Right atrium auricular region (tissue), 2 donors: Measurements from ENCODE around the gene IL16. TPM values are rescaled to one million over a fixed set of nuclear protein-coding genes. Genes with fewer than 3 reads are reported as not detected.

Experiments
- DNase-seq: peaks from one replicate; pipeline ENCODE4 v3.0.0-alpha.2; 2019; ENCODE audit warnings: low spot score
- H3K27ac ChIP-seq, 2 donors: fragments of 200-600 bp; sonication (generic); 1 replicate in 1 of 2; 2 replicates in 1 of 2; pipeline ENCODE4 v1.5.1; 2016 to 2019
- H3K27me3 ChIP-seq, 2 donors: fragments of 200-600 bp; sonication (generic); one replicate each; pipeline versions ENCODE4 v1.5.1 to v1.6.0; 2017 to 2019
- H3K36me3 ChIP-seq: fragments of 200-600 bp; sonication (generic); one replicate; pipeline ENCODE4 v1.5.1; 2016
- H3K4me1 ChIP-seq, 2 donors: fragments of 200-600 bp; sonication (generic); one replicate each; pipeline versions ENCODE4 v1.5.1 to v1.6.0; 2017 to 2019
- H3K4me3 ChIP-seq, 2 donors: fragments of 200-600 bp; sonication (generic); 1 replicate in 1 of 2; 2 replicates in 1 of 2; pipeline ENCODE4 v1.5.1; 2017 to 2019; ENCODE audit warnings: mild to moderate bottlenecking in 1 of 2, moderate library complexity in 1 of 2
- H3K9me3 ChIP-seq, 2 donors: fragments of 200-600 bp; sonication (generic); one replicate each; pipeline ENCODE4 v1.5.1; 2019
- total RNA-seq, 2 donors: library from RNA; depleted of rRNA; stranded (reverse); fragments of >200 nt; gene quantifications; one replicate each; pipeline ENCODE4 v1.1.0, GENCODE V29; 2016
- TF ChIP-seq, protein P1 (sequence below), 2 donors: fragments of 200-600 bp; sonication (generic); IDR thresholded peaks; one replicate each; pipeline ENCODE4 v1.5.1; 2019; ENCODE audit warnings: antibody characterized with exemption in 2 of 2

The IL16 gene
- total RNA-seq, 2 donors from 2014 or later = 3.9 to 12.1 TPM

DNA sequence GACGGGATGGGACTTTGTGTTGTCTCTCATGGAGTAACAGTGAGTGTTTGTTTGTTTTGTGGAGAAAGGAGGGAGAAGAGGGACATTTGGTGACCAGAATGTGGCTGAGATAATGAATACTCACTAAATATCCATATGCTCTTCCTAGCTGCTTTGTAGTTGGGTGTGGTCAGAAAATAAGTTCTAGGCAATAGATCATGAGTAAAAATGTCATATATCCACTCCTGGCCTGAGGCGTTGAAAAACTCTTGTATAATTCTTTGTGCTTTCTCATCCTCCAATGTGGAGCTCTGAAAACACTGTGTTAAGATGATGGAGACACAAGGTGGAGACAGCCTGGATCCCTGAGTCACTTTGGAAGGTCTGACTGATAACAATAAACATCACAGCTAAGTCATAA is 28.0 kb upstream of the IL16 start:
- H3K36me3 ChIP-seq = no peaks in the 10 kb centered on the region

DNA sequence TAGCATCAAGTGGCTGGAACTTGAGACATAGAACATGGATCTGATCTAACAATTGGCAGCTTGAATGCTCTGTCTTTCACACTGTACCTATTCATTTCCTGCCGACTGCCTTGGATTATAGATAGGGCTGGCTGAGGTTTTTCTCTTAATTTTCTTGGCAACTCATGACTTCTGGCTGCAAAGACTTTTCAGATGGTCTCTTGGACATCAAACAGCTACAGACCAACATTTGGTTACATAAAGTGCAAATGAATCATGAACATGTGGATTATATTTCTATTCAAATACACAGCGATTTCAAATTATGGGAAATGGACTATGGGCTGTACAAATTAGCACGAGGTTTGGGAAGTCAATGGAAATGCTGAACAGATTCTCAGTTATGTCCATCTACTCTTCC is 26.2 kb upstream of the IL16 start:
- Histone ChIP-seq H3K4me3 (no peak overlapping the region), H3K27ac (peak overlapping the region in 1 of 2 donors; percentile 16), H3K9me3 (no peaks in the 10 kb centered on the region), H3K27me3 (no peaks in the 10 kb centered on the region), H3K4me1 (peaks cover 0 to 13% of the 10 kb centered on the region in 2 donors), H3K36me3 (no peaks in the 10 kb centered on the region)
- no peak for DNase-seq
- TF ChIP-seq, protein P1, sequence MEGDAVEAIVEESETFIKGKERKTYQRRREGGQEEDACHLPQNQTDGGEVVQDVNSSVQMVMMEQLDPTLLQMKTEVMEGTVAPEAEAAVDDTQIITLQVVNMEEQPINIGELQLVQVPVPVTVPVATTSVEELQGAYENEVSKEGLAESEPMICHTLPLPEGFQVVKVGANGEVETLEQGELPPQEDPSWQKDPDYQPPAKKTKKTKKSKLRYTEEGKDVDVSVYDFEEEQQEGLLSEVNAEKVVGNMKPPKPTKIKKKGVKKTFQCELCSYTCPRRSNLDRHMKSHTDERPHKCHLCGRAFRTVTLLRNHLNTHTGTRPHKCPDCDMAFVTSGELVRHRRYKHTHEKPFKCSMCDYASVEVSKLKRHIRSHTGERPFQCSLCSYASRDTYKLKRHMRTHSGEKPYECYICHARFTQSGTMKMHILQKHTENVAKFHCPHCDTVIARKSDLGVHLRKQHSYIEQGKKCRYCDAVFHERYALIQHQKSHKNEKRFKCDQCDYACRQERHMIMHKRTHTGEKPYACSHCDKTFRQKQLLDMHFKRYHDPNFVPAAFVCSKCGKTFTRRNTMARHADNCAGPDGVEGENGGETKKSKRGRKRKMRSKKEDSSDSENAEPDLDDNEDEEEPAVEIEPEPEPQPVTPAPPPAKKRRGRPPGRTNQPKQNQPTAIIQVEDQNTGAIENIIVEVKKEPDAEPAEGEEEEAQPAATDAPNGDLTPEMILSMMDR (IDR thresholded peaks at IDR 0.05) = no peak

More for the DNA sequence above, 28.0 kb upstream of the IL16 start:
- Histone ChIP-seq H3K4me3 (no peak overlapping the region), H3K27me3 (no peaks in the 10 kb centered on the region), H3K27ac (no peak overlapping the region), H3K4me1 (peaks cover 0 to 13% of the 10 kb centered on the region in 2 donors), H3K9me3 (no peaks in the 10 kb centered on the region)
- TF ChIP-seq, protein P1 (IDR thresholded peaks at IDR 0.05) = no peak
- DNase-seq = no peak

DNA sequence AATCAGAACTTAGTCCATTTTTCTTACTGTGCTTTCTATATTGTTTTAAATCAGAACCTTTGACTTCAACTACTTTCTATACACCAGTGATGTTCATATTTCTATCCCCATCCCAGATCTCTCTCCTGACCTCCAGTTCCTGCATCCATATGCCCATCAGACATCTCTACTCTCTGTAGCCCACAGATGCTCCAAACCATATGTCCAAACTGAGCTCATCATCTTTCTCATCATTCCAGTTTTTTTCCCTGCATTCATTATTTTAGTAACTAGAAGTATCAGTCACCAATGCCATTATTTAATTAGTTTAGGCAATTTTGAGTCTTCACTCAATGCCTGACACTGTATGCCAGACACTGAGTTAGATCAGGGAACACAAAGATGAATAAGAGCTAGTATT is 25.4 kb upstream of the IL16 start:
- peak overlapping the region in 1 of 2 donors; percentile 16 for H3K27ac ChIP-seq

DNA sequence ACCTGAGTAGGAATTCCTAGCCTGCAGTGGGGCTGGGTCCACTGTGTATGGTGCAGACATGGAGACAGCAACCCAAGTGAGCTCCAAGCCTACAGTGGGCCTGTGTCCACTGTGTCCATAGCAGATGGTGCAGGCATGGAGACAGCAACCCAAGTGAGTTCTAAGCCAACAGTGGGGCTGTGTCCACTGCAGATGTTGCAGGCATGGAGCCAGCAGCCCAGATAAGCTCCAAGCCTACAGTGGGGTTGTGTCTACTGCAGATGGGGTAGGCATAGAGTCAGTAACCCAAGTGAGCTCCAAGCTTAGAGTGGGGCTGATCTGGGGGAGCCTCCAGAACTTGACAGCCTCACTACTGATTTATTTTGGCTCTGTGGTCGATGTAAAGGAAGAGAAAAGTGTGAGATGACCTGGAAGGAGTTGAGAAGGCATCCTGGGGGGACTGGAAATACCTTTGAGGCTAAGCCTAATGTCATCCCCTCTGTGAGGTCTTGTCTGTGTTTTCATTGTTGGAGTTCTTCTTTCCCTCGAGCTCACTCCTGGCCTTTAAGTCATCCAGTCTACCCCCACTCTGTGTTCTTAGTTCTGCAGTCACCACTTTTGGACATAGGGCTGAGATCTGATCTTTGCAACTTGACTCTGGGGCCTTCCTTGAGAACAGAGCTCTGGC is 22.4 kb upstream of the IL16 start:
- no peaks in the 10 kb centered on the region for H3K36me3 ChIP-seq
- no peak overlapping the region for H3K4me3 ChIP-seq
- peaks cover 0 to 11% of the 10 kb centered on the region in 2 donors for H3K4me1 ChIP-seq
- no peak overlapping the region for H3K27ac ChIP-seq
- H3K27me3 ChIP-seq = no peaks in the 10 kb centered on the region
- TF ChIP-seq, protein P1 (IDR thresholded peaks at IDR 0.05) = no peak
- DNase-seq = no peak
- H3K9me3 ChIP-seq = no peaks in the 10 kb centered on the region

More for the DNA sequence above, 25.4 kb upstream of the IL16 start:
- H3K4me3 ChIP-seq = no peak overlapping the region
- no peaks in the 10 kb centered on the region for H3K27me3 ChIP-seq
- H3K36me3 ChIP-seq = no peaks in the 10 kb centered on the region
- H3K4me1 ChIP-seq = peaks cover 0 to 17% of the 10 kb centered on the region in 2 donors
- no peaks in the 10 kb centered on the region for H3K9me3 ChIP-seq
- DNase-seq = no peak
- TF ChIP-seq, protein P1 (IDR thresholded peaks at IDR 0.05) = no peak

DNA sequence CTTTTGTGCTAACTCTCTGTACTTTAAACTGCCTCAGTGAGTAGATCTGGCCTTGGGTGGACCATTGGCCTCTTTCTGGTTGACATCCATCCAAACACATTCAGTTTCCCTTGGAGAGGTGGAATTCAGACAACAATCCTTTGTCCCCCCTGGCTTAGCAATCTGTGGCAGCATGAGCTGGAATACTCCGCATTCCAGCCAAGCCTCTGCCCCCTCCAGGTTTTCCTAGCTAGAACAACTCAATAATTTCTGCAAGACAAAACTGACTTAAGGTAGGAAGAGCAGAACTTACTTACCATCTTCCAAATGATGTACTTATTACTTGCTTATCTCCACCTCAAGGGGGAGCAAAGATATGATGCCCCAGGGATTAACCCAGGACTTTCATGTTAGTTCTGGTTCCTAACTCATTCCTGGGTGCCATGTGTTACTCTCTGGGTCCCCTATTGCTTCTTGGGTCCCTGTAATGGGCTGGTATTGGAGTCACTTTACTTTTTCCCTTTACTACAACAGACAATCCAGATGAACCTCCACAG is 21.8 kb upstream of the IL16 start:
- Histone ChIP-seq H3K9me3 (no peaks in the 10 kb centered on the region), H3K27ac (no peak overlapping the region), H3K4me1 (peaks cover 0 to 11% of the 10 kb centered on the region in 2 donors), H3K4me3 (no peak overlapping the region), H3K27me3 (no peaks in the 10 kb centered on the region), H3K36me3 (no peaks in the 10 kb centered on the region)
- no peak for DNase-seq
- TF ChIP-seq, protein P1 (IDR thresholded peaks at IDR 0.05) = no peak
